NOMO-1 treated with DMSO at 0.1 percent for 48 hours (cell line): ENCODE data around the gene CENPL.
"Not testable (repeated sequence)": the region's sequence is repeated elsewhere in the genome, so short reads cannot be mapped to it uniquely, and the experiment has no call there.

Source experiments
- DNase-seq: peaks from one replicate; lab custom pipeline; 2025; ENCODE audit not compliant: unreplicated experiment; lab: John Stamatoyannopoulos, UW

Gene CENPL

GRCh38 chr1:173859547-173859946, 34.9 kb upstream of the CENPL start:
- not testable (repeated sequence) for DNase-seq

DNA sequence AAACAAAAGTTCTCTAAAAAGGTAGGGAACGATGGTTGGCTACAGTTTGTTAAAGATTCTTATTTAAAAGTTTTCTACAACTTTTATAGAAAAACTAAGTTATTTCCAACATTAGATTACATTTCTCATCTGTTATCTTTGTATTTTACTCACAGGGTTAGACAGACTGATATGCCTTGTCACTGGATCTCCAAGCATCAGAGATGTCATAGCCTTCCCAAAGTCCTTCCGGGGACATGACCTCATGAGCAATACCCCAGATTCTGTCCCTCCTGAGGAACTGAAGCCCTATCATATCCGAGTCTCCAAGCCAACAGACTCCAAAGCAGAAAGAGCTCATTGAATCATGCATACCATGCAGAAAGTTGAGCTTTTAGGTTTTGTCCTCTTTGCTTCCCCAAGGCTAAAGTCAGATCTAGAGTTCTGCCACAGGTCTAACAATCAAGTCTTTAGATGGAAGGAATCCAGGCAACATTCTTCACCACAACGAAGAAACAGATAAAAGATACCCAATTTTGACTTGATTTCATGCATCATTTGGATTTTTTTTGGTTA, 32.8 kb upstream of the CENPL start:
- no peak for DNase-seq

DNA sequence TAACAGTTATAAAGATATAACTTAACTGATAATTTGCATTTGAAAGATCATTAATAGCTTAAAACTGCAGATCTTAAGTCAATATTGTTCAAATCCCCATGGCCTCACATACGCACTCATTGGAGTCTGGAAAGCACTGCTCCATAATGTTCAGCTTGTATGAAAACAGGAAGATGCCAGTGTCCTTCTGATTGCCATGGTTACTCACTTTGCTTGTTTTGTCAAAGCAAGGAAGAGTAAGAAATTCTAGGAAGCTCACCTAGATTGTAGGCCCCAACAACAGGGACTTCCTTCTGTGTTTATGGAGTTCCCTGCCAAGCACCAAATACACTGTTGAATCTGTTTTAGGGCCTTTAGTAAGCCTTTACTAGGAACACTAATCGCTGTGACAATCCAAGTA, 32.2 kb upstream of the CENPL start:
- no peak for DNase-seq

GRCh38 chr1:173856014-173856413, 31.3 kb upstream of the CENPL start:
- DNase-seq = no peak

DNA sequence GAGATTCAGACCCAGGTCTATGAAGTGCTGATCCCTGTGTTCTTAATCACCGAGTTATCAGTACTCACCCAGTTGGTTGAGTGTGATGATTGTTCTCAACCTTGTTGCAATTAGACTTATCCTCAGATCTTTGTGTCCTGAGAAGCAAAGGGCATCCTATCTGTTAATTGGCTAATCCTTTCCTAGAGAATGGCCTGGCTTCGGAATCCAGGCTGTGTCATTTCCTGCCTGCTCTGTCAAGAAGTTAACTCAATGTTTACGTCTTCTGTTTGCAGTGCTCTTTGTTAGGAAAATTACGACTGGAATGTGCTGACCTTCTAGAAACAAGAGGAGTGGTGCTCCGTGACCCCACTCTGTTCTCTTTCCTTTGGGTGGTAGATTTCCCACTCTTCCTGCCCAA, 28.4 kb upstream of the CENPL start:
- DNase-seq = no peak

DNA sequence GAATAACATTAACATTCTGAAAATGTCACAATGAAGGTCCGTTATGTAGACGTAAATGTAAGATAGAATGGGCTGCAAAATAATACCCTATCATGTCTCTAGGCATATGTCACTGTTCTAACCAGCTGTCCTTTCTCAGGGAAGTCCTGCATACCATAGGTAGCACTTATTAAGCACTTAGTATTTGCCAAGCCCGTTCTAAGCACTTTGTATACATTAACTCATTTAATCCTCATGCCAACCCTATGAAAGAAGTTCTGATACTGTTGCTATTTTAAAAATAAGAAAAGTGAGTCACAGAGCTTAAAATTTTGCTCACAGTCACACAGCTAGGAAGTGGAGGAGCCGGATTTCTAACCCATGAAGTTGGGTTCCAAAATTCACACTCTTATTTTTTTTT, 27.4 kb upstream of the CENPL start:
- no peak for DNase-seq

DNA sequence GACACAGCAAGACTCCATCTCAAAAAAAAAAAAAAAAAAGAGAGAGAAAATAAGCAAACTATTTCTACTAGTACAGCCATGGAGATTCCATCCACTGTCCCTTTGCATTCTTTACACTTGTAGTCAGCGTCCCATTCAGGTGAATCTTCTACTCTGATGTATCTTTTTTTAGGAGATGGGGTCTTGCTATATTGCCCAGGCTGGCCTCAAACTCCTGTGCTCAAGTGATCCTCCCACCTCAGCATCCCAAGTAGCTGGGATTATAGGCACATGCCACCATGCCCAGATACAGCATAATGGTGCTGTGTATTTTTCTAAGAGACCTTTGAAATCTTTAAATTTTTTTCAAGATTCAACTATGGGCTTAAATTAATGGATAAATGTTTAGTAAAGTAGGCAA, 8.1 kb upstream of the CENPL start:
- no peak for DNase-seq

DNA sequence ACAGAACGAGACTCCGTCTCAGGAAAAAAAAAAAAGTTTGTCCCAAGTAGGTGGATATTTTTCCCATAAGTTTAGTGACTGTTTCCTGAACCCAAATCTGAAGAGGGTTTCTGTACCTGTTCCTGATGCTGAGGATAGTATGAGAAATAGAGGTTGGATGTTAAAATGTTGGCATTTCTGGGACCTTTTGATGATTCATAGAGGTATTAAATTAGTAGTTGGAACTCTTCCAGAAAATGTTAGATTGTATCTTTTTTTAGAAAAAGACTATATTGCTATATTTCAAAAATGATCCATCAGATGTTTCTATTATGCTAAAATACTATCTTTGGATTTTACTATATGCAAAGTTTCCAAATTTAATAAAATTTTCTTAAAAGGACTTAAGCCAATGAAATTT, 2.9 kb upstream of the CENPL start:
- no peak for DNase-seq

- DNase-seq = no peak
These were observed 835 bp downstream of the CENPL start for GRCh38 chr1:173823781-173824314.

- DNase-seq = no peak
These were observed 3.0 kb downstream of the CENPL start for GRCh38 chr1:173821680-173822079.

DNA sequence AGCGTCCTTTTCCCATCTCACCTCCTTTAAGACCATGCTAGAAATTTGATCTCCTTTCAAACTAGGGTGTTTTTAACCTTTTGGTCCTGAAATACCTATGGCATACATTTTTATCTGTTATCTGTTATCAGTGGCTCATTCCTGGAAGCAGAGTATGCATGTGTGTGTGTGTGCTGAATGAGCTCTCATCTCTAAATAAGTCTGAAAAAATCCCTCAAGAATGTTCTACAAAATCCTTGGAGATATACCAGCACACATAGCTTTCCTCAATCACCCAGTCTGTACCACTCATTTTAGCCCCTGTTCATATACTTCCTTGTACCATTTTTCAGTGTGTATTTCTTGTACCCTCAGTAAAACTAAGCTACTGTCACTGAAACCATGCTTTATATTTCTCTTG, 6.2 kb downstream of the CENPL start:
- DNase-seq = no peak

DNA sequence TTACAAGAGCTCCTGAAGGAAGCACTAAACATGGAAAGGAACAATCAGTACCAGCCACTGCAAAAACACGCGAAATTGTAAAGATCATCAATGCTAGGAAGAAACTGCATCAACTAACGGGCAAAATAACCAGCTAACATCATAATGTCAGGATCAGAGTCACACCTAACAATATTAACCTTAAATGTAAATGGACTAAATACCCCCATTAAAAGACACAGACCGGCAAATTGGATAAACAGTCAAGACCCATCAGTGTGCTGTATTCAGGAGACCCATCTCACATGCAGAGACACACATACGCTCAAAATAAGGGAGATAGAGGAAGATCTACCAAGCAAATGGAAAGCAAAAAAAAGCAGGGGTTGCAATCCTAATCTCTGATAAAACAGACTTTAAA, 11.0 kb downstream of the CENPL start:
- not testable (repeated sequence) for DNase-seq

- DNase-seq = no peak
These were observed 21.7 kb downstream of the CENPL start for GRCh38 chr1:173802961-173803360.

DNA sequence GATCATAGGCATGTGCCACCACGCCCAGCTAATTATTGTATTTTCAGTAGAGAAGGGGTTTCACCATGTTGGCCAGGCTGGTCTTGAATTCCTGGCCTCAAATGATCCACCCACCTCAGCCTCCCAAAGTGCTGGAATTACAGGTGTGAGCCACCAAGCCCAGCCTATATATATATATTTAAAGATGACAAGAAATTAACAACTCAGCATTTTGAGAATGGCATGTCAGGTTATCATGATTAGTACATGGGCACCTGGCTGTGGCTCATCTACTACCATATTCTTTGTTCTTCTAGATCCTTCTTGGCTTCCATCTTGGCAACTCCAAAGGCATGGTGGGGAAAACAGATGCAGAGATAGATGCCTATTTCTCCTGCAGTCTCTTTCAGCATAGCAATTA, 24.7 kb downstream of the CENPL start:
- not testable (repeated sequence) for DNase-seq

DNA sequence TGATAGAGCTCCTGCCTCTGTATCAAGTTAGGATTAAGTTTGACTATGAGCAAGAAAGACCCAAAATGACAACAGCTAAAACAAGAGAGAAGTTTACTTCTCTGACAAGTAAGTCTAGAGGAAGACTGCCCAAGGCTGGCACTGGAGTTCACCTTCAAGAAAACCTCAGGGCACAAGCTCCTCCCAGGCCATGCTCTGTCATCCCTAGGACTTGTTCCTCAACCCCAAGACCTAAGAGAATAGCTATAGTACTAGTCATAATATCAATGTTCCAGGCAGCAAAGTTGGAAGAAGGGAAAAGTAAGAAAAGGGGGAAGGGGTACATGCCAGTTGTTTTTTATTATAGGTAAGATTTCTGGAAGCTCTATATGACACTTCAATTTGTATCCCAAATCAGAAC, 26.6 kb downstream of the CENPL start:
- DNase-seq = no peak

DNA sequence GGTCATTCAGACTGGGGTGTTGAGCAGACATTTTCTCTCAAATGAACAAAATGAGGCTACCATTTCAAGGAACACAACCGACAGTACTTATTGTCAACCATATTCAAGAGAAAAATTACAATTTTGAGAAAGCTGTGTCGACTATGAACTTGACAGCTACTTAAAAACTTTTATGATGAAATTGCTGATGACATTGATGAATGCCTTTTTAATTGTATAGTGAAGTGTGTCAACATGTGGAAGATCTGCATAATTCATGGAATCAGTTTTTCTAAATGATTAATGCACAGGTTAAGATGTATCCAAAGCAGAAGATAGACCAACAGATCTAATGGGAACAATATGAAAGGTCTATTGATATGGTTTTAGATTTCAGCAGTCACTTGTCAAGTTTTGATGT, 34.8 kb downstream of the CENPL start:
- DNase-seq = no peak

GRCh38 chr1:173784997-173785396, 39.7 kb downstream of the CENPL start:
- no peak for DNase-seq

DNA sequence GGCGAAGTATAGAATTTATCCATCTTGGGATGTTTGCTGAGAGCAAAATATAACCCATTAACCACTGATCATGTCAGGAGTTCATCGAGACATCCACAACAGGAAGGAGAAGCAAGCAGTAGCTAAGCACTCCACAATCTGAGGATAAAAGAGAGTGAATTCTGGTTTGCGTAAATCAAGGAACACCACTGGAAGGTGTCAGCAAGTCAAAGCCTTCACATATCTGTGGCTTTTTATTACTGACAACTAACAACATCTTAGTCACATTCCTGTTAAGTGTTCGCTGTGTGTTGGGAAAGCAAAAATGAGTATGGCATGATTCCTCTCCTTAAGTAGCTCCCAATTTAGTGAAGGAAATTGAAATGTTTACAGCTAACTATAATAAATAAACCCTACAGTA, 44.7 kb downstream of the CENPL start:
- no peak for DNase-seq

DNA sequence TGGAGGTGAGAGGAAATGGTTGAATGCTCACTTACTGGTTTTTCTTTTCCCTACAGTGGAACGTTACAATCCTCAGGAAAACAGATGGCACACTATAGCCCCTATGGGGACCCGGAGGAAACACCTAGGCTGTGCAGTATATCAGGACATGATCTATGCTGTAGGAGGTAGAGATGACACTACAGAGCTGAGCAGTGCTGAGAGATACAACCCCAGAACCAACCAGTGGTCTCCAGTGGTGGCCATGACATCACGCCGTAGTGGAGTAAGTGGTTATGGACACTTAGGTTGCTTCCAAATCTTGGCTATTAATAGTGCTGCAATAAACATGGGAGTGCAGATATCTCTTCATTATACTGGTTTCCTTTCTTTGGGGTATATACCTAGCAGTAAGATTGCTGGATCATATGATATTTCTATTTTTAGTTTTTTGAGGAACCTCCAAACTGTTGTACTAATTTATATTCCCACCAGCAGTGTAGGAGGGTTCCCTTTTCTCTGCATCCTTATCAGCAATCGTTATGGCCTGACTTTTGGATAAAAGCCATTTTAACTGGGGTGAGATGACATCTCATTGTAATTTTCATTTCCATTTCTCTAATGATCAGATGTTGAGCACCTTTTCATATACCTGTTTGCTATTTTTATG, 49.0 kb downstream of the CENPL start:
- DNase-seq = no peak

DNA sequence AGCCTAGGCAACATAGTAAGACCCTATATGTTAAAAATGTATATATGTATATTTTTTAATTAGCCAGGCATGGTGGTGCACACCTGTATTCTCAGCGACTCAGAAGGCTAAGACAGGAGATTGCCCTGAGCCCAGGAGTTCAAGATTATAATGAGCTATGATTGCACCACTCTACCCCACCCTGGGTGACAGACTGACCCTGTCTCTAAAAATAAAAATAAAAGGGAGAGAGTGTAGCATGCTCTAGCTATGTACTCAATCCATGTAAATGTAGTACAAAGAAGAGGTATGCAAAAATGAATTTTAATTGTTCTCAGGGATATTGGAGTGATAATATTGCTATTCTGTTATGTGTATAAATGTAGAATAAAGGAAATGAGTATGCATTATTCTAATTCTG, 53.1 kb downstream of the CENPL start:
- DNase-seq = no peak

- not testable (repeated sequence) for DNase-seq
These were observed 54.4 kb downstream of the CENPL start for GRCh38 chr1:173770330-173770729.

DNA sequence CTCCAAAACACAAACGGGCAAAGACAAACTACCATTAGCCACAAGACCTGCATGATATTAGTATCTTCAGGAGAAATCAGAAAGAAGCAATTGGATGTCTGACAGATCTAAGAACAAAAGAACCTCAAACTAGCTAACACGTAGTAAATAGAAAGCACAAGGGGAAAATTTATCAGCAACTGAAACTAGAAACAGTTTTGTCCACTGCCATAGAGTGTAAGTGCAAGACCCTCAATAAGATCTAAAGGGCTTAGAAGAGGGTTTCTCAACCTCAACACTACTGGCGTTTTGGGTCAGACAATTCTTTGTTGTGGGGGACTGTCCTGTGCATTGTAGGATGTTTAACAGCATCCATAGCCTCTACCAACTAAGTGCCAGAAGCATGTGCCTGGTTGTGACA, 55.9 kb downstream of the CENPL start:
- DNase-seq = no peak

DNA sequence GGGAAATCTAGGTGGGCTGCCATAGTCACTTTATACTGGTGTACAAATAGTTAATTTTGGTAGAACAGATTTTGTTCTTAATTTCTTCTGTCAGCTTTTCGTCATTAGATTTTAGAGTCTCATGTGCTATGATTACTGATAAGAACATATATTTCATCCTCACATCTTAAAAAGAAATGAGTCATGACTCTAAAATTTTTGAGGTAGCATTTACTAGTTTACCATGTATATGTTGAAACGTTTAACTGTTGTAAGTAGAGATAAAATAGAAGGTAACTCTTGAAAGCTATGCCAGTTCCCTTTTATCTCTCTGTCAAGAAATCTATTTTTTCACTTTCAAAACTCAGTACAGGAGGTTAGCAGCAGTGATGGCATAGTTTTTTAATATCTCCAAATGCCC, 56.5 kb downstream of the CENPL start:
- no peak for DNase-seq
